Natural killer cell (primary cell): Measurements from ENCODE around the gene CDH20. TPM values are rescaled to one million over a fixed set of nuclear protein-coding genes. Genes with fewer than 3 reads are reported as not detected.

Source experiments
- ATAC-seq, 3 donors: fragments of 150-1000 bp in 2 of 3; fragments of 200-7000 bp in 1 of 3; cut with Tn5 transposase; 1 replicate in 1 of 3; 2 replicates in 2 of 3; pipeline ENCODE4 v1.10.0; 2021; ENCODE audit warnings: mild to moderate bottlenecking in 2 of 3, moderate library complexity in 2 of 3
- DNase-seq, 2 donors: peaks; one replicate each; pipeline versions ENCODE4 v3.0.0 to v3.0.0-alpha.2; 2013 to 2021; ENCODE audit warnings: mixed read lengths in 1 of 2
- H3K27ac ChIP-seq: one replicate; pipeline ENCODE4 v1.5.1; 2013; ENCODE audit warnings: mild to moderate bottlenecking, low read length
- H3K27me3 ChIP-seq: one replicate; pipeline ENCODE4 v1.6.1; 2013; ENCODE audit warnings: low read length; ENCODE audit not compliant: control insufficient read depth, insufficient read depth
- H3K36me3 ChIP-seq: one replicate; pipeline ENCODE4 v1.6.1; 2013; ENCODE audit warnings: low read length; ENCODE audit not compliant: control insufficient read depth, insufficient read depth
- H3K4me1 ChIP-seq: one replicate; pipeline ENCODE4 v1.6.1; 2013; ENCODE audit warnings: low read length; ENCODE audit not compliant: control insufficient read depth, insufficient read depth
- H3K4me3 ChIP-seq: one replicate; pipeline ENCODE4 v1.5.1; 2013; ENCODE audit warnings: low read length
- H3K9me3 ChIP-seq: one replicate; pipeline ENCODE4 v1.6.1; 2013; ENCODE audit warnings: low read length; ENCODE audit not compliant: control insufficient read depth, insufficient read depth
- H3K27ac Mint-ChIP-seq, 2 donors: one replicate each; pipeline ENCODE4 v1.8.0; 2022; ENCODE audit warnings: mild to moderate bottlenecking in 2 of 2, mixed read lengths in 2 of 2, moderate library complexity in 1 of 2
- H3K27me3 Mint-ChIP-seq, 2 donors: one replicate each; pipeline ENCODE4 v1.8.0; 2022; ENCODE audit warnings: low read depth in 2 of 2, mixed read lengths in 2 of 2
- H3K36me3 Mint-ChIP-seq: one replicate; pipeline ENCODE4 v1.8.0; 2022; ENCODE audit warnings: mixed read lengths
- H3K4me1 Mint-ChIP-seq, 2 donors: one replicate each; pipeline ENCODE4 v1.8.0; 2022; ENCODE audit warnings: mixed read lengths in 2 of 2
- H3K4me3 Mint-ChIP-seq: one replicate; pipeline ENCODE4 v1.8.0; 2022; ENCODE audit warnings: mild to moderate bottlenecking, moderate library complexity, mixed read lengths
- H3K9me3 Mint-ChIP-seq, 2 donors: one replicate each; pipeline ENCODE4 v1.8.0; 2022; ENCODE audit warnings: mixed read lengths in 2 of 2
- WGBS: methylation state at CpG from one replicate; pipeline ENCODE4 v1.1.7; 2013; ENCODE audit warnings: missing lambda C conversion rate; ENCODE audit not compliant: insufficient coverage; 5-methylcytosine and 5-hydroxymethylcytosine counted together
- intact Hi-C: fragments of 100-400 bp; cut with micrococcal nuclease; formaldehyde crosslinking; loops from one replicate; pipeline ENCODE4 v1.14.2; 2022
- total RNA-seq, 4 donors: library from RNA; stranded (reverse); fragments of 120-200 nt in 1 of 4; gene quantifications; one replicate each; pipeline versions ENCODE4 v1.2.3 to v1.2.4, GENCODE V29; 2013 to 2022
- TF ChIP-seq, protein P1 (sequence below): fragments of 200-600 bp; IDR thresholded peaks from one replicate; pipeline ENCODE4 v1.8.0; 2022; ENCODE audit warnings: antibody characterized with exemption

The CDH20 gene
- total RNA-seq, 3 donors from 2014 or later (not counting 1 experiment from before 2014, with no cell fraction given) = 0.09 to 0.10 TPM; not detected in 1

DNA sequence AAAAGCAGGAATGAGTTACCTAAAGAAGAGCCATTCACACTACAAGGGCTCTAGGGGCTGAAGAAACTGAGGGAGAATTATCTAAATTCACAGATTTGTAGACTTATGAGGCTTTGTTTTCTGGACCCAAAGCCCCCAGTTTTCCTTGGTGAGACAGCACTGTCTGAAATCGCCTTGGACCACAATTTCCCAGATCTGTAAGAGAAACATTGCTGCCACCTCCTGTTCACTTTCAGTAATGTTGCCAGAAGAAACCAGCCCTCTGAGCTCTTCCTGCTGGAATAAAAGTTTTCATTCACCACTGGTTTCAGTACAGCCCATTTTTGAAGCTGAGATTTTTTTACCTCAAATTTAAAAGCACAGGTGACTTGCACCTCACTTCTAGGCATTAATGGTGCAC lies 169.2 kb downstream of the CDH20 start:
- 0% methylated on average over 1 of the region's 1 CpG for WGBS
- H3K27ac ChIP-seq = no peak overlapping the region
- Mint-ChIP-seq H3K36me3 (no peaks in the 10 kb centered on the region), H3K4me1 (no peaks in the 10 kb centered on the region), H3K9me3 (no peaks in the 10 kb centered on the region), H3K27me3 (peaks cover 0 to 10% of the 10 kb centered on the region in 2 donors), H3K4me3 (no peak overlapping the region), H3K27ac (no peak overlapping the region)
- peak in 1 of 2 donors; percentile 18 for DNase-seq
- no peaks in the 10 kb centered on the region for H3K36me3 ChIP-seq
- H3K4me3 ChIP-seq = no peak overlapping the region
- TF ChIP-seq, protein P1, sequence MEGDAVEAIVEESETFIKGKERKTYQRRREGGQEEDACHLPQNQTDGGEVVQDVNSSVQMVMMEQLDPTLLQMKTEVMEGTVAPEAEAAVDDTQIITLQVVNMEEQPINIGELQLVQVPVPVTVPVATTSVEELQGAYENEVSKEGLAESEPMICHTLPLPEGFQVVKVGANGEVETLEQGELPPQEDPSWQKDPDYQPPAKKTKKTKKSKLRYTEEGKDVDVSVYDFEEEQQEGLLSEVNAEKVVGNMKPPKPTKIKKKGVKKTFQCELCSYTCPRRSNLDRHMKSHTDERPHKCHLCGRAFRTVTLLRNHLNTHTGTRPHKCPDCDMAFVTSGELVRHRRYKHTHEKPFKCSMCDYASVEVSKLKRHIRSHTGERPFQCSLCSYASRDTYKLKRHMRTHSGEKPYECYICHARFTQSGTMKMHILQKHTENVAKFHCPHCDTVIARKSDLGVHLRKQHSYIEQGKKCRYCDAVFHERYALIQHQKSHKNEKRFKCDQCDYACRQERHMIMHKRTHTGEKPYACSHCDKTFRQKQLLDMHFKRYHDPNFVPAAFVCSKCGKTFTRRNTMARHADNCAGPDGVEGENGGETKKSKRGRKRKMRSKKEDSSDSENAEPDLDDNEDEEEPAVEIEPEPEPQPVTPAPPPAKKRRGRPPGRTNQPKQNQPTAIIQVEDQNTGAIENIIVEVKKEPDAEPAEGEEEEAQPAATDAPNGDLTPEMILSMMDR = no peak
- no peak for ATAC-seq
- no peaks in the 10 kb centered on the region for H3K4me1 ChIP-seq
- H3K27me3 ChIP-seq = no peaks in the 10 kb centered on the region
- intact Hi-C loops = no loop called here
- H3K9me3 ChIP-seq = no peaks in the 10 kb centered on the region

DNA sequence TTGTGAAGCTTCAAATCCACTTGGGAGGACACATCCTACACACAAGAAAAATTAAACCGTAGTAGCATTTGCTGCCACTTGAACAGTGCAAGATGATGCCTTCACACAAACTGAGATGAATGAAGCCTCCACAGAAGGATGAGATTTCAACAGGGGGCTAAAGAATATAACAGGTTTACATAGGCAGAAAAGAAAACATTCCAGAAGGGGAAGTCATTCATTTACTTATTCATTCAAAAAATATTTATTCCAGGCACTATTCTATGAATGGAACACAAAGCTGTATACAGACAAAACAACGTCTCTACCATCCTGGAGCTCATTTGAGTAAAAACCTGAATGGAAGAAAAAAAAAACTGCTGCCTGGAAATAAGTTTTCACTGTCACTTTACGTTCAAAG lies 170.5 kb downstream of the CDH20 start:
- Histone ChIP-seq H3K27me3 (no peaks in the 10 kb centered on the region), H3K36me3 (no peaks in the 10 kb centered on the region), H3K9me3 (no peaks in the 10 kb centered on the region), H3K4me3 (no peak overlapping the region), H3K27ac (no peak overlapping the region), H3K4me1 (no peaks in the 10 kb centered on the region)
- DNase-seq (no peak), ATAC-seq (no peak)
- Mint-ChIP-seq H3K4me3 (no peak overlapping the region), H3K27me3 (peaks cover 0 to 13% of the 10 kb centered on the region in 2 donors), H3K36me3 (no peaks in the 10 kb centered on the region), H3K4me1 (no peaks in the 10 kb centered on the region), H3K27ac (no peak overlapping the region), H3K9me3 (peaks cover 0 to 2% of the 10 kb centered on the region in 2 donors)
- intact Hi-C loops = no loop called here
- 49% methylated on average over 3 of the region's 3 CpGs for WGBS
- TF ChIP-seq, protein P1 = no peak

DNA sequence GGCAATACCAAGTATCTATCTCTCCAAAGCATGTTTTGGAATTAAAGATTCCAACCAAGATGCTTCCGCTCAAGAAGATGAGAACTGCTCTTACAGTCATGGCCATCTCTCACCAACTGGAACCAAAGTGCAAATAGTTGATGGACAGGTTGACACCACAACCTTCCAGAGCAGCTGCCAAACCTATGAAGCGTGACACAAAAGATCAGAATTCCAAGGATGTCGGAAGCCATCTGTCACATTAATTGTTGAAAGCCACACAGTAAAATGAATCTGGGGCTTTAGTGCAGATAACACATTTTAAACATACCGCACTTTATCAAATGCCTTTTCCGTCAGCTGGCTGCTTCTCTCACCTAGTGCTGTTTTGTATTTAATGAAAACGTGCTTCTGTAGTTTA lies 195.7 kb downstream of the CDH20 start:
- intact Hi-C loops = no loop called here

DNA sequence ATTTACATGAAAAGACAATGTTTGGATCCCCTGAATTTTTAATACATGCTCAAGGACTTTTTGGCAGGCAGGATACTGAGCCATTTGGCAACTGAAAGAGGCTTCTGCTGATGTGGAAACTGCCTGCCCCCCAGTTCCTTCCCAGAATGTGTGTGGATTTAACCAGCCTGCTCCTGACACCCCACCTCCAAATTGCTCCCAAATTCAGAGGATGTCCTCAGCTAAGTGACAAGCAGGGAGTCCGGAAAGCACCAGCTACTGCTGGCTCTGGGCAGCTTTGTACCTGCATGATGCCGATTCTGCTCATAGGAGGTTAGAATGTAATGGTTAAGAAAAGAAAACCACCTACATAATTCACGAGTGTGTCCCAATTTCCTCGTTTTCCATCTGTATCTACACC lies 197.5 kb downstream of the CDH20 start:
- Histone ChIP-seq H3K27me3 (no peaks in the 10 kb centered on the region), H3K36me3 (no peaks in the 10 kb centered on the region), H3K9me3 (no peaks in the 10 kb centered on the region), H3K27ac (no peak overlapping the region), H3K4me1 (no peaks in the 10 kb centered on the region), H3K4me3 (no peak overlapping the region)
- no peaks in the 10 kb centered on the region for H3K36me3 Mint-ChIP-seq
- H3K4me3 Mint-ChIP-seq = no peak overlapping the region
- no peak for DNase-seq
- no peaks in the 10 kb centered on the region for H3K9me3 Mint-ChIP-seq
- intact Hi-C loops = no loop called here
- 78% methylated on average over 3 of the region's 4 CpGs for WGBS
- TF ChIP-seq, protein P1 = no peak
- H3K27me3 Mint-ChIP-seq = peaks cover 0 to 8% of the 10 kb centered on the region in 2 donors
- H3K27ac Mint-ChIP-seq = no peak overlapping the region
- H3K4me1 Mint-ChIP-seq = no peaks in the 10 kb centered on the region
- ATAC-seq = no peak

More for the DNA sequence above, 195.7 kb downstream of the CDH20 start:
- no peaks in the 10 kb centered on the region for H3K9me3 ChIP-seq
- 89% methylated on average over 6 of the region's 6 CpGs for whole genome bisulfite sequencing
- no peak for DNase-seq
- H3K27ac ChIP-seq = no peak overlapping the region
- no peak overlapping the region for H3K4me3 Mint-ChIP-seq
- no peaks in the 10 kb centered on the region for H3K36me3 Mint-ChIP-seq
- TF ChIP-seq, protein P1 = no peak
- no peaks in the 10 kb centered on the region for H3K36me3 ChIP-seq
- no peak overlapping the region for H3K27ac Mint-ChIP-seq
- ATAC-seq = no peak
- H3K9me3 Mint-ChIP-seq = no peaks in the 10 kb centered on the region
- H3K4me1 Mint-ChIP-seq = no peaks in the 10 kb centered on the region
- H3K4me3 ChIP-seq = no peak overlapping the region
- no peaks in the 10 kb centered on the region for H3K27me3 ChIP-seq
- peaks cover 0 to 1% of the 10 kb centered on the region in 2 donors for H3K27me3 Mint-ChIP-seq
- H3K4me1 ChIP-seq = no peaks in the 10 kb centered on the region
